ENCODE results near the gene KCP.

Gene KCP

GRCh38 chr7:128842674-128843641 lies 67.6 kb downstream of the KCP start:
- in situ Hi-C loops (cut with MboI; ENCODE audit: low sequenced_read_pairs): no loop called here

- in situ Hi-C loops (cut with MboI; ENCODE audit: low sequenced_read_pairs): no loop called here
Observed at GRCh38 chr7:128841921-128842673, 68.4 kb downstream of the KCP start.

- in situ Hi-C loops (cut with MboI; ENCODE audit: low sequenced_read_pairs): no loop called here
Observed at GRCh38 chr7:128841171-128841690, 69.3 kb downstream of the KCP start.

- in situ Hi-C loops (cut with MboI; ENCODE audit: low sequenced_read_pairs): no loop called here
Observed at GRCh38 chr7:128840326-128841170, 70.0 kb downstream of the KCP start.

- in situ Hi-C loops (cut with MboI; ENCODE audit: low sequenced_read_pairs): no loop called here
Observed at GRCh38 chr7:128839751-128840177, 70.7 kb downstream of the KCP start.

- in situ Hi-C loops (cut with MboI; ENCODE audit: low sequenced_read_pairs): no loop called here
Observed at GRCh38 chr7:128838981-128839731, 71.4 kb downstream of the KCP start.

GRCh38 chr7:128838109-128838779 lies 72.3 kb downstream of the KCP start:
- in situ Hi-C loops (cut with MboI; ENCODE audit: low sequenced_read_pairs): no loop called here

- in situ Hi-C loops (cut with MboI; ENCODE audit: low sequenced_read_pairs): no loop called here
Observed at GRCh38 chr7:128837521-128837921, 73.0 kb downstream of the KCP start.

GRCh38 chr7:128836729-128837348 lies 73.7 kb downstream of the KCP start:
- in situ Hi-C loops (cut with MboI; ENCODE audit: low sequenced_read_pairs): no loop called here

- in situ Hi-C loops (cut with MboI; ENCODE audit: low sequenced_read_pairs): no loop called here
Observed at GRCh38 chr7:128835790-128836641, 74.5 kb downstream of the KCP start.

GRCh38 chr7:128835231-128835751 lies 75.2 kb downstream of the KCP start:
- in situ Hi-C loops (cut with MboI; ENCODE audit: low sequenced_read_pairs): no loop called here

GRCh38 chr7:128833946-128834325 lies 76.6 kb downstream of the KCP start:
- in situ Hi-C loops (cut with MboI; ENCODE audit: low sequenced_read_pairs): no loop called here

- in situ Hi-C loops (cut with MboI; ENCODE audit: low sequenced_read_pairs): no loop called here
Observed at GRCh38 chr7:128833148-128833945, 77.2 kb downstream of the KCP start.

GRCh38 chr7:128832880-128833147 lies 77.7 kb downstream of the KCP start:
- in situ Hi-C loops (cut with MboI; ENCODE audit: low sequenced_read_pairs): no loop called here

GRCh38 chr7:128831994-128832879 lies 78.3 kb downstream of the KCP start:
- in situ Hi-C loops (cut with MboI; ENCODE audit: low sequenced_read_pairs): no loop called here
